Tibial artery (tissue), 4 donors: ENCODE measurements around the gene FSTL4.

Source experiments
- DNase-seq, 2 donors: peaks; one replicate each; pipeline ENCODE4 v3.0.0-alpha.2; 2019
- H3K27ac ChIP-seq, 2 donors: fragments of 200-600 bp; sonication (generic) in 1 of 2; 1 replicate in 1 of 2; 2 replicates in 1 of 2; pipeline ENCODE4 v1.5.1; 2018 to 2019; ENCODE audit warnings: mild to moderate bottlenecking in 1 of 2
- H3K27me3 ChIP-seq, 2 donors: fragments of 200-600 bp; sonication (generic) in 1 of 2; one replicate each; pipeline versions ENCODE4 v1.5.1 to v1.6.0; 2016 to 2019
- H3K36me3 ChIP-seq, 3 donors: fragments of 200-600 bp; sonication (generic) in 2 of 3; one replicate each; pipeline ENCODE4 v1.5.1; 2016 to 2019; ENCODE audit warnings: mild to moderate bottlenecking in 2 of 3
- H3K4me1 ChIP-seq, 4 donors: fragments of 200-600 bp; sonication (generic) in 2 of 4; 1 replicate in 3 of 4; 2 replicates in 1 of 4; pipeline ENCODE4 v1.5.1; 2016 to 2019
- H3K4me3 ChIP-seq, 2 donors: fragments of 200-600 bp; sonication (generic) in 1 of 2; 1 replicate in 1 of 2; 2 replicates in 1 of 2; pipeline ENCODE4 v1.5.1; 2018 to 2019; ENCODE audit warnings: mild to moderate bottlenecking in 2 of 2
- H3K9me3 ChIP-seq, 3 donors: fragments of 200-600 bp; sonication (generic) in 1 of 3; one replicate each; pipeline ENCODE4 v1.5.1; 2016 to 2019
- CTCF ChIP-seq, 2 experiments: fragments of 200-600 bp in 1 of 2; fragments of 450-650 bp in 1 of 2; IDR thresholded peaks; one replicate each; pipeline ENCODE4 v1.5.1; 2017 to 2019; ENCODE audit warnings: antibody characterized with exemption in 2 of 2, mild to moderate bottlenecking in 1 of 2, moderate library complexity in 1 of 2
- intact Hi-C: fragments of 100-400 bp; cut with DNase I; formaldehyde crosslinking; loops from one replicate; pipeline ENCODE4 v1.15.0; 2023; ENCODE audit warnings: low total_unique reads

Gene FSTL4

GRCh38 chr5:133402775-133403174 is 209.6 kb downstream of the FSTL4 start:
- intact Hi-C loops, result no loop called here
- no peaks in the 10 kb centered on the region for H3K36me3 ChIP-seq
- no peaks in the 10 kb centered on the region for H3K4me1 ChIP-seq
- H3K4me3 ChIP-seq, result no peak overlapping the region
- no peak for DNase-seq
- no peak overlapping the region for H3K27ac ChIP-seq
- H3K9me3 ChIP-seq, result no peaks in the 10 kb centered on the region
- H3K27me3 ChIP-seq, result peaks cover 0 to 3% of the 10 kb centered on the region in 2 donors
- TF ChIP-seq CTCF (IDR thresholded peaks at IDR 0.05), result no peak

GRCh38 chr5:133401731-133402347 is 210.5 kb downstream of the FSTL4 start:
- Histone ChIP-seq H3K27me3 (peaks cover 0 to 3% of the 10 kb centered on the region in 2 donors), H3K4me1 (no peaks in the 10 kb centered on the region), H3K36me3 (no peaks in the 10 kb centered on the region), H3K9me3 (no peaks in the 10 kb centered on the region), H3K4me3 (no peak overlapping the region), H3K27ac (no peak overlapping the region)
- intact Hi-C loops, result no loop called here
- TF ChIP-seq CTCF (IDR thresholded peaks at IDR 0.05), result no peak
- DNase-seq, result no peak

GRCh38 chr5:133400831-133401351 is 211.4 kb downstream of the FSTL4 start:
- Histone ChIP-seq H3K27ac (no peak overlapping the region), H3K27me3 (peaks cover 0 to 3% of the 10 kb centered on the region in 2 donors), H3K9me3 (no peaks in the 10 kb centered on the region), H3K4me1 (no peaks in the 10 kb centered on the region), H3K36me3 (no peaks in the 10 kb centered on the region), H3K4me3 (no peak overlapping the region)
- no peak for TF ChIP-seq CTCF (IDR thresholded peaks at IDR 0.05)
- intact Hi-C loops, result no loop called here
- no peak for DNase-seq

- TF ChIP-seq CTCF (IDR thresholded peaks at IDR 0.05), result no peak
- Histone ChIP-seq H3K27ac (no peak overlapping the region), H3K4me1 (no peaks in the 10 kb centered on the region), H3K4me3 (no peak overlapping the region), H3K27me3 (peaks cover 0 to 3% of the 10 kb centered on the region in 2 donors), H3K9me3 (no peaks in the 10 kb centered on the region), H3K36me3 (no peaks in the 10 kb centered on the region)
- DNase-seq, result no peak
- intact Hi-C loops, result no loop called here
Measured at GRCh38 chr5:133400120-133400519, 212.2 kb downstream of the FSTL4 start.

GRCh38 chr5:133399247-133399891 is 213.0 kb downstream of the FSTL4 start:
- Histone ChIP-seq H3K27ac (no peak overlapping the region), H3K4me1 (no peaks in the 10 kb centered on the region), H3K36me3 (no peaks in the 10 kb centered on the region), H3K9me3 (no peaks in the 10 kb centered on the region), H3K4me3 (no peak overlapping the region), H3K27me3 (peaks cover 0 to 3% of the 10 kb centered on the region in 2 donors)
- no peak for TF ChIP-seq CTCF (IDR thresholded peaks at IDR 0.05)
- no peak for DNase-seq
- intact Hi-C loops, result no loop called here
